CD4-positive, alpha-beta T cell treated with Interleukin-17A for 1 hour (primary cell): ENCODE data around the gene OTOG.
"Not testable (repeated sequence)": the region's sequence is repeated elsewhere in the genome, so short reads cannot be mapped to it uniquely, and the experiment has no call there.

Experiments
- DNase-seq: peaks from one replicate; pipeline ENCODE4 v3.0.0-alpha.2; 2020

OTOG gene

GRCh38 chr11:17607083-17607429 is 60.0 kb downstream of the OTOG start:
- no peak for DNase-seq

- no peak for DNase-seq
Observed at GRCh38 chr11:17607591-17608570, 60.8 kb downstream of the OTOG start.

- DNase-seq = no peak
Observed at GRCh38 chr11:17608821-17609220, 61.8 kb downstream of the OTOG start.

- DNase-seq = no peak
Observed at GRCh38 chr11:17609291-17610084, 62.4 kb downstream of the OTOG start.

GRCh38 chr11:17610085-17610894 is 63.2 kb downstream of the OTOG start:
- DNase-seq = no peak

- no peak for DNase-seq
Observed at GRCh38 chr11:17611049-17611448, 64.0 kb downstream of the OTOG start.

GRCh38 chr11:17611503-17612220 is 64.6 kb downstream of the OTOG start:
- no peak for DNase-seq

- DNase-seq = no peak
Observed at GRCh38 chr11:17612221-17613188, 65.4 kb downstream of the OTOG start.

- no peak for DNase-seq
Observed at GRCh38 chr11:17613428-17613962, 66.4 kb downstream of the OTOG start.

GRCh38 chr11:17613983-17614382 is 66.9 kb downstream of the OTOG start:
- DNase-seq = no peak

GRCh38 chr11:17622711-17623110 is 75.7 kb downstream of the OTOG start:
- not testable (repeated sequence) for DNase-seq

- no peak for DNase-seq
Observed at GRCh38 chr11:17629113-17629512, 82.1 kb downstream of the OTOG start.

GRCh38 chr11:17630936-17631335 is 83.9 kb downstream of the OTOG start:
- DNase-seq = no peak

- no peak for DNase-seq
Observed at GRCh38 chr11:17631702-17632365, 84.8 kb downstream of the OTOG start.

- no peak for DNase-seq
Observed at GRCh38 chr11:17633279-17633986, 86.4 kb downstream of the OTOG start.

GRCh38 chr11:17633987-17634775 is 87.1 kb downstream of the OTOG start:
- no peak for DNase-seq

- no peak for DNase-seq
Observed at GRCh38 chr11:17634776-17635550, 87.9 kb downstream of the OTOG start.

GRCh38 chr11:17635551-17635938 is 88.5 kb downstream of the OTOG start:
- DNase-seq = no peak
